A673 (cell line): ENCODE data around the gene OSBPL1A.

Experiments
- CTCF ChIP-seq: fragments of 300-800, 200-600 bp; sonication (generic); conservative IDR thresholded peaks from 2 replicates; pipeline ENCODE4 v1.5.1; 2017; ENCODE audit warnings: low read depth, mild to moderate bottlenecking, antibody characterized with exemption, low read length, moderate library complexity, mixed read lengths
- EZH2 ChIP-seq: fragments of 200-600 bp; sonication (generic); IDR thresholded peaks from 2 replicates; pipeline ENCODE4 v1.6.1; 2017; ENCODE audit warnings: borderline replicate concordance, low read depth, mild to moderate bottlenecking, mixed read lengths, antibody characterized with exemption, low read length; ENCODE audit not compliant: poor library complexity, severe bottlenecking

GRCh38 chr18:24115628-24116027 is 282.0 kb downstream of the OSBPL1A start:
- no peak for TF ChIP-seq CTCF
- TF ChIP-seq EZH2 = no peak
